HG03060 (cell line): ENCODE results near the gene SLC2A13.

Source experiments
- ATAC-seq: cut with Tn5 transposase; IDR thresholded peaks from one replicate; pipeline ENCODE4 v1.9.1; 2021; ENCODE audit warnings: low read depth, moderate number of reproducible peaks; ENCODE audit not compliant: unreplicated experiment

SLC2A13 gene

GRCh38 chr12:39883411-39883810 is 222.5 kb downstream of the SLC2A13 start:
- no peak for ATAC-seq

- ATAC-seq, result no peak
Measured at GRCh38 chr12:39878753-39879152, 227.1 kb downstream of the SLC2A13 start.

- no peak for ATAC-seq
Measured at GRCh38 chr12:39875721-39876120, 230.2 kb downstream of the SLC2A13 start.

- no peak for ATAC-seq
Measured at GRCh38 chr12:39874785-39875184, 231.1 kb downstream of the SLC2A13 start.

- no peak for ATAC-seq
Measured at GRCh38 chr12:39873065-39873464, 232.8 kb downstream of the SLC2A13 start.

- ATAC-seq, result no peak
Measured at GRCh38 chr12:39872425-39872824, 233.5 kb downstream of the SLC2A13 start.

GRCh38 chr12:39868328-39868725 is 237.6 kb downstream of the SLC2A13 start:
- ATAC-seq, result no peak

GRCh38 chr12:39867631-39868327 is 238.1 kb downstream of the SLC2A13 start:
- no peak for ATAC-seq

GRCh38 chr12:39866135-39866534 is 239.7 kb downstream of the SLC2A13 start:
- no peak for ATAC-seq

GRCh38 chr12:39860695-39861094 is 245.2 kb downstream of the SLC2A13 start:
- no peak for ATAC-seq

GRCh38 chr12:39853003-39853402 is 252.9 kb downstream of the SLC2A13 start:
- ATAC-seq, result no peak

- ATAC-seq, result no peak
Measured at GRCh38 chr12:39852346-39852745, 253.5 kb downstream of the SLC2A13 start.

- ATAC-seq, result peak; percentile 44
Measured at GRCh38 chr12:39848218-39848617, 257.7 kb downstream of the SLC2A13 start.

- ATAC-seq, result no peak
Measured at GRCh38 chr12:39846971-39847650, 258.8 kb downstream of the SLC2A13 start.

- ATAC-seq, result no peak
Measured at GRCh38 chr12:39846304-39846703, 259.6 kb downstream of the SLC2A13 start.

GRCh38 chr12:39840422-39840821 is 265.5 kb downstream of the SLC2A13 start:
- no peak for ATAC-seq

- no peak for ATAC-seq
Measured at GRCh38 chr12:39839072-39839471, 266.8 kb downstream of the SLC2A13 start.

GRCh38 chr12:39835517-39836489 is 270.1 kb downstream of the SLC2A13 start:
- peak; percentile 56 for ATAC-seq

GRCh38 chr12:39831587-39832315 is 274.1 kb downstream of the SLC2A13 start:
- no peak for ATAC-seq

GRCh38 chr12:39830852-39831520 is 274.9 kb downstream of the SLC2A13 start:
- ATAC-seq, result no peak
